ENCODE measurements around the gene SCD5.

GRCh38 chr4:82842593-82842992, 44.0 kb upstream of the SCD5 start:
- TF ChIP-seq CTCF (IDR thresholded peaks at IDR 0.05; ENCODE audit: low read length) (no peak; the same call in 1 of the 2 replicates), EZH2 (optimal IDR thresholded peaks at IDR 0.05; ENCODE audit: low read depth, low read length) (no peak), EZH2phosphoT487 (IDR thresholded peaks at IDR 0.05; ENCODE audit: low read length) (no peak)
